NCI-H1092 treated with DMSO at 0.1 percent for 48 hours (cell line): ENCODE data around the gene TTLL11.

ENCODE experiments used
- DNase-seq: peaks from one replicate; lab custom pipeline; 2025; lab: John Stamatoyannopoulos, UW

TTLL11 gene

DNA sequence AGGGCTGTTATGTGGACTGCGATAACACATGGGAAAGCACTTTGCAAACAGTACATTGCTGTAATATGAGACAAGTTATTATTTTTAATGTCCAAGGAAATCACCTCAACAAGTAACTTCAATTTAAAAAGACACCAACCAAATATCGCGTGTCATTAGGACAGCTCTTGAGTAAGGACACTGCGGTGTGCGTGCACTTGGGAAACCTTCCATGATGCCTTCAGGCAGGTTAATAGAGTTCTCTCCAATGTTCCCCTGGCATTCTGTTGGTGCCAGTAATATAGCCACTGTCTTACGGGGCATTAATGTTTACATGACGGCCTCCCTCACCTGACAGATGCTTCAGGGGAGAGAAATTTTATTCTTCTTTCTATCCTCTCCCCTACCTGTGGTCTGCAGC lies 42.9 kb downstream of the TTLL11 start:
- DNase-seq = no peak

DNA sequence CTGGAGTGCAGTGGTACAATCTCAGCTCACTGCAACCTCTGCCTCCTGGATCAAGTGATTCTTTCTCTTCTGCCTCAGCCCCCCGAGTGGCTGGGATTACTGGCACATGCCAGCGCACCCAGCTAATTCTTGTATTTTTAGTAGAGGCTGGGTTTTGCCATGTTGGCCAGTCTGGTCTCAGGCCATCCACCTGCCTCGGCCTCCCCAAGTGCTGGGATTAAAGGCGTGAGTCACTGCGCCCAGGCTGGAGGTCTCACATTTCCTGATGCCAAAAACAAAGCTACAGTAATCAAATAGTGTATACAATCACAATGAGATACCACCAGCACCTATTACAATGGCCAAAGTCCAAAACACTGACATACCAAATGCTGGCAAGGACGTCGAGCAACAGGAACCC lies 51.1 kb downstream of the TTLL11 start:
- DNase-seq = no peak

DNA sequence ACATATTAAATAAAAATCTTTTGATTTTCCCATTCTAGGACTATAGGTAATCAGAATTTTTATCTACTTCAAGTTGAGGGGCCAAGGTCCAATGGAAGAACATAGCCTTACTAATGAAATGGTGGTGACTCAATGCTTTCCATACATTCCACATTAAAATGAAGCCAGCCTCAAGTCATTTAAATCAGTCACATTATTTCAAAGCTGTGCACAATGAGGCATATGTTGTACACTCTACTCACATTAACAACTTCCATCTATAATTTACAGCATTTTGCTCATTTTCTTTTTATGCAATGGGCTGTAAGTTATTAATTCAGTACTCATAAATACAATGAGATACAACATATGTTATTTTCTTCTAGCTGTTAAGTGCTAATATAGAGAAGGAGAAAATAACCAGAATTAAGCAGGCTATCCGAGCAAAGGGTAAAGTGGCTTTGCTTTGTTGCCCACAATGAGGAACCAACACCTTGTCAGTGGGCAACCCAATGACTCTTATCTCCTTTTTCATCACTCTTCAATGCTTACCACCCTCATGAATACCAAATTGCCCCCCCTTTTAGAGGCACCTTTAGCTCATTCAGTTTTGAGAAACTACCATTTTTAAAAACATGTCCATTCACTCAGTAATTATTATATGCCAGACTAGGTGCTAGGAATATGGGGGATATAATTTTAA lies 52.4 kb downstream of the TTLL11 start:
- DNase-seq = no peak

DNA sequence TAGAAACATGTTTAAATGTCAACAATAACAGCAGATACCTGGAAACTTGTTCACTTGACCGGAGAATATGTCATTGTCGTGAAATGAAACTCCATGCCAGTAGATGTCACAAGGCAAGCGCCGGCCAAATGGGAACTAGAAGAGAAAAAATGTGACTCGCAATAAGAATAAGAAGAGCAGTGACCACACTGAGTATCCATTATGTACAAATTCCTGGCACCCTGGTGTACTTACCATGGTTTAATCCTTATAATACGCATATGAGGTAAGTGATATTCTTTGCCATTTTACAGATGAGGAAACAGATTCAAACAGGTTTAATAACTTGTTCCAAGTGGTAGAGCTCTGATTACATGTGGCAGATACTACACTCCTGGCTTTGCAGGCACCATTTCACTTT lies 53.9 kb downstream of the TTLL11 start:
- no peak for DNase-seq

DNA sequence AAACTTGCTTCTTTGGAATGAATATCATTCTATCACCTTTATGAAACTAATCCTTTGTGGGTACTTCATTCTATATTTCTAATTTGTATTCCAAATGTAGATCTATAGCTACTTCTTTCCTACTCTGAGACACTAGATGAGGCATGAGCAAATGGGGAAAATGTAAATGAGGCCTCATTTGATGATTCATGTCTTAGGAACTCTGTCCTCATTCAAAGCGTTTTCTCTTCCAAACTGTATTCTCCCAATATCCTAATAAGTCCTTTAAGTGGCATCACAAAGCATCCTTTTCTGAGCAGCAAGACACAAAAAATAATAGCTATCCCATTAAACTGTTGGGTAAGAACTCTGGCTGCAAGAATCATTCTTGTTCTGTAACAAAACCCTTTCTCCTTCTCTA lies 56.1 kb downstream of the TTLL11 start:
- DNase-seq = no peak

DNA sequence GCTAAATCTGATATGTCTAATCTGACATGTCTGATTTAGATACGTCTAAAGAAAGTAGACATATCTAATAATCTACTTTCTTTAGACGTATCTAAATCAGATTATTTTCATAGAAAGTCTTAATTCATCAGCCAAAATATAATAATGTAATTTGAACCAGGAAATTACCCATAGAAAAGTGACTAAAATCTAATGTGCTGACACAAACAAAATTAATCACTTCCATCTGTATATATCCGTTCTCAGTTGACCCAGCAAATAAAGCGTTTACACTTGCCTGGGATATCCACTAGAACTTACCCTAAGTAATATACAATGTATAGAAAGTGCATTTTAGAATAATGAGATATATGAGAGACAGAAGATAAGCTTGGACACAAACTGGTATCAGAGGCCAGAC lies 56.7 kb downstream of the TTLL11 start:
- DNase-seq = no peak

DNA sequence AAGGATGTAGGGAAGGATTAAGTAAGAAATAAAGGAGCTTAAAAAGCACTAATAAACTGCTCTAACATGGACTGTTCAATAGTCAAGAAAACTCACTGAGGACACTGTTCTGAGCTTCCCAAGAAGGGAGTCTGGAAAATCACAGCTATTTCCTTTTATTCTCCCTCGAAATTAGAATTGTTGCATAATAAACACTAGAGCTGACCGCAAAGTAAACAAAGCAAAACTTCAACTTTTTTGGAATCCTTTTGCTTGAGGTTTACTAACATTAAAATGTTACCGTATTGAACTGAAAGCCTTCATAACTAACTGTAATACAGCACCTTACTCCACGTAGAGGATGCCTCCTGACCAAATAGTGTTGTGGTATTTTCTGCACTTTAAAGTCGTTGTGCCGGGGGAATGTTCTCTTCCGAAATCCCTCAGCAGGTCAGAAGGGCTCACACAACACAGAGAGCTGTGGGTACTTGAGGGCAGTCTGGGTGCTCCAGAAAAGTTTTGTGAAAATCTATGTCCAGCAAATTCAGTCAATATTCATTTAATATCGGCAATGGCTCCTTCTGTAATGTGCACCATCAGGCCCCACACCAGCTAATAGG lies 59.2 kb downstream of the TTLL11 start:
- DNase-seq = no peak

DNA sequence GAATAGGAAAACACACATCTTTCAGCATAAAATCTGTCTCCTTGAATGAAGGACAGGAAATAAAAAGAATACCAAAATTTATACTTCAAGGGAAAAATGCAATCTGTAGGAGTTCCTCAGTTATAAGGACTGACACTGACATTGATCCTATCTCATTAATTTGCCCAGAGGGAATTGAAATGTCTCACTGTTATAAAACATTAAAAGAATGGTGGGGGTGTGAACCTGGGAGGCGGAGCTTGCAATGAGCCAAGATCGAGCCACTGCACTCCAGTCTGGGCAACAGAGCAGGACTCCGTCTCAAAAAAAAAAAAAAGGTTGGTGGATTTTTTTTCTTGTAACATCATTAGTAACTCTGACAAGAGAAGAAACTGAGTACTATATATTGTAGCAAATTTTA lies 60.8 kb downstream of the TTLL11 start:
- DNase-seq = no peak

DNA sequence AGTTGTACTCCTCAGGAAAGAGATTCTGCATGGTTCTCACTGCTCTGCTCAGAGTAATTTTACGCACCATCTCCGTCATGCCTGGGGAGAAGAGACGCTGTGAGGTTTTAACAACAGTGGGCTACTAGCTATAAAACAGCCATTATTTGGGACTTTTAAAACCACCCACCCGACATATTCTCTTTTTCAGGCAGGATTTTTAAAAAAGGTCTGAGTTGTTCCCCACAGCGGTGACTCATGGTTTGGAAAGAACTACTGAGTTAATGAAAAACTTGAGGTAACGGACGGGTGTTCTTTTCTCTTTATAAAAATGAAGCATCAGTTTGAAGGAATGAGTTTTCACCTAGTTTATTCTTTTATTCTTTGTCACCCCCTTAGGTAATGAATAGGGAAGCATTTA lies 61.3 kb downstream of the TTLL11 start:
- DNase-seq = no peak

DNA sequence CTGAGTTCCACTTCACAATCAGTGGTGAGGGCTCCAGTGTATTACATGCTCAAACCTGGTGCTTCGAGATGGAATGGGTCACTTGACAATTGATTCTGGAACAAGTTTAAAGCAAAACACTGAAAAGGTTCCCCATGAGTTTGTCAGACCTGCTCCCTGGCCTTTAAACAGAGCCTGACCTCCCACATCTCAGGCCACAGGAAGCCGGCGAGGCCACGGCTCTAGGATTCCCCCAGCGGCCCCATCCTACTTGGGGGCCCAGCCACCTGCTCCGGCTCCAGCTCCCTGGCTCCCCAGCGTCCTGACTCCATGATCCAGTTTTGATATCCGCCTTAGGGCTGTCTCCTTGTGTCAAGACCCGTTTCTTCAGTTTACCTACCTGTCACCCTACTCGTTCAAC lies 62.0 kb downstream of the TTLL11 start:
- DNase-seq = no peak

DNA sequence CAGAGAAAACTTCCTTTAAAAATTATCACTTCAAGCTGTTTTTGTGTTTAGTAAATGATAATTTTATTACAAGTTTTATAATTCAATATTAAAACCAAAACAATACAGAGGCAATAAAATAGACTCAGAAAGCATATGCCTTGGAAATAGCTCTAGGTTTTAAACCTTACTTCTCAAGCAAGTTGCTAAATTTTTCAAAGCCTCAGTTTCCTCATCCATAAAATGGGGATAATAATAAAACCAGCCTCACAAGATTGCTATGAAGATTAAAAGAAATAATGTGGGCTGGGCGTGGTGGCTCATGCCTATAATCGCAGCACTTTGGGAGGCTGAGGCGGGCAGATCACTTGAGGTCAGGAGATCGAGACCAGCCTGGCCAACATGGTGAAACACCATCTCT lies 62.8 kb downstream of the TTLL11 start:
- no peak for DNase-seq

DNA sequence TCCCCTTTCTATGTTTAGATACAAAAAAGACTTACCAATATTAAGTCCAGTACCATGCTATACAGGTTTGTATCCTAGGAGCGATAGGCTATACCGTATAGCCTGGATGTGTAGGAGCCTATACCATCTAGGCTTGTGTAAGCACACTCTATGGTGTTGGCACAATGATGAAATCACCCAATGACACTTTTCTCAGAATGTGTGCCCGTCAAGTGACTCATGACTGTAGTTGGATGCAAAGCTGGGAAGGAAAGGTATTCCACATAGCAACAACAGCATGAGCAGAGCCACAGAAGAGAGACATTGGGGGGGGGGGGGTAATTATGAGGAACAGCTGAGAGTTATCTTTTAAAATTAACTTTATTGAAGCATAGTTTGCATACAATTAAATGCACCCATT lies 63.2 kb downstream of the TTLL11 start:
- DNase-seq = no peak

DNA sequence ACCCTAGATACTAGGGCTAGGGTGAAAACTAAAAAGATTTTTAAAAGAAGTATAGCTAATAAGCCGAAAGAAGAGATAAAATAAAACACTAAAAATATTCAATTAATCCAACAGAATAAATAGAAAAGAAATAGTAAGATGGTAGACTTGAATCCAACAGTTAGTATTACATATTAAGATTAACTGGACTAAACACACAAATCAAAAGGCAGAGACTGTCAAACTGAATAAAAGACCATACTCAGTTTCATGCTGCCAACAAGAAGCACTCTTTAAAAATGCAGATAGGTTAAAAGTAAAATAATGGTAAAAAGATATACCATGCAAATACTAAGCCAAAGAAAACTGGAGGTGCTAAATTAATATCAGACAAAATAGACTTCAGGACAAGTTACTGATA lies 65.0 kb downstream of the TTLL11 start:
- no peak for DNase-seq

DNA sequence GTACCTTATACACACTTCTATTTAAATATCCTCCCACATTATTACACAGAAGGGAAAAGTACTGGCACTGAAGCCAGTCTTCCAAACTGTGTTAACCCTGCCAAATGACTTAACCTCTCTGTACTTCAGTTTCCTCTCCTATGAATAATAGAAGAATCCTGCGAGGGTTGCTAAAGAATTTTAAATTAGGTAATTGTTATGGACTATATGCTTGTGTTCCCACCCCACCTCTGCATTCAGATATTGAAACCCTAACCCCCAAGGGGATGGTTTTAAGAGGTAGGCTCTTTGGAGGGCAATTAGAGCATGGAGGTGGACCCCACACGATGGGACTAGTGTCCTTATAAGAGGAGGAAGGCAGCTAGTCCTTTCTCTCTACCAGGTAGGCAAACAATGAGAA lies 72.7 kb downstream of the TTLL11 start:
- DNase-seq = no peak

DNA sequence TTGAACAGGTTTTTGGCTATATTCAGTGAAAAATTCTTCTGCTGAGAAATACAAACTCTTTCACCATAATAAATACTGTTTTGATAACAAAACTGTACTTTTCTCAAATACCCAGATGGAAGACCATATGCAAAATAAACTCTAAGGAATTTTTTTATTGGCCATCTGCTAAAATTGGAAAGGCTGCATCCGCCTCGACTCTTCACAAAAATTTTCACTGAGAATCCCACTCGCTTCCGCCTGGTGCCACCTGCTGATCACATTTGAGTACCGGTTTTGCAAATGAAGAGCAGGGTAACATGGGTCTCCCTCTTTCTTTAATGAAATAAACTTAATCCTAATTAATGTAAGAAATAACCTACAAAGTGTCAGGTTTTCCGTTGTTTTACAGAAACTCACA lies 76.4 kb downstream of the TTLL11 start:
- no peak for DNase-seq

DNA sequence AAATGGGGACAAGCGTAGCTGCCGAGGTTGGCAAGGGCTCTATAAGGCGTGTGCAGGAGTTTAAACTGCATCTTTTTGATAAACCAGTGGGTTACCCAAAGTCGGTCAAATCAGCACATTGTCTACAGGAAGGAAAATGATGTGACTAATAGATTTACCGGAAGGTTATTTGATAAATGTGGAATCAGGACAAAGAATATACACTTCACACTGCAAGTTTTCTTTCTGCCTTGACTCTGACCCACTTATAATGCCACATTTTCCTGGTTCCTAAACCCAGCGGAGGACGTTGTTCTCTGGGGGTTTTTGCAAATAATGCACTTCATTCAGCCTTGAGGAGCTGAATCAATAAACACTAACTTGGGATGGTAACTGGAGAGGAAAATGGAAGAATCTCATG lies 76.8 kb downstream of the TTLL11 start:
- DNase-seq = no peak

DNA sequence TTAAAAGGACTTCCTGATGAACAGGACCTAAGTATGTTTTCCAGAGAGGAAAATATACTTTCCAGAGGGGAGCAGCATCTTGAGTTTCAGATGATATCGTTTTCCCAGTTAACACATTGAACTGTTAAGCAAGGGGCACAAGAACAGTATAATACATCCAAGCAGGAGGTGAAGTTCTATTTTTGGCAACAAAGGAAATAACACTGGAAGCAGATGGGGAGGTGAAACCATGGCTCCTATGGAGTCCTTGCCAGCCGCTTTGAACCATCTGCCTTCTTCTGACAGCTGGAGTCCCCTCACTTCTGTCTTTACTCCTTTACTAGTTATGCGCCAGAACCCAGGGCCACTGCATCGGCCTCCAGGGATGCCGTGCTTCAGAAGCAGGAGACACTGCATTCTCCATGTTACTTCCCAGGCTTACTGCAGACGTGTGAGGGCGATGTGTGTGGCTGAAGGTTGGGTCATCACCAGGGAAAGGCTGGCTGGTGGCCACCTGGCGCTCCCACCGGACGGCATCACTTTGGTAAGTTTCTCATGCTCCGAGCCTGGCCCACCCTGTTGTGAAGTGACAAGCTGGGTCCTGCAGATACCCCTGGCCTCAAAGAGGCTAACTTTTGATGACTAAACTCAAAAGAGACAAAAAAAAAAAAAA lies 77.8 kb downstream of the TTLL11 start:
- DNase-seq = no peak

DNA sequence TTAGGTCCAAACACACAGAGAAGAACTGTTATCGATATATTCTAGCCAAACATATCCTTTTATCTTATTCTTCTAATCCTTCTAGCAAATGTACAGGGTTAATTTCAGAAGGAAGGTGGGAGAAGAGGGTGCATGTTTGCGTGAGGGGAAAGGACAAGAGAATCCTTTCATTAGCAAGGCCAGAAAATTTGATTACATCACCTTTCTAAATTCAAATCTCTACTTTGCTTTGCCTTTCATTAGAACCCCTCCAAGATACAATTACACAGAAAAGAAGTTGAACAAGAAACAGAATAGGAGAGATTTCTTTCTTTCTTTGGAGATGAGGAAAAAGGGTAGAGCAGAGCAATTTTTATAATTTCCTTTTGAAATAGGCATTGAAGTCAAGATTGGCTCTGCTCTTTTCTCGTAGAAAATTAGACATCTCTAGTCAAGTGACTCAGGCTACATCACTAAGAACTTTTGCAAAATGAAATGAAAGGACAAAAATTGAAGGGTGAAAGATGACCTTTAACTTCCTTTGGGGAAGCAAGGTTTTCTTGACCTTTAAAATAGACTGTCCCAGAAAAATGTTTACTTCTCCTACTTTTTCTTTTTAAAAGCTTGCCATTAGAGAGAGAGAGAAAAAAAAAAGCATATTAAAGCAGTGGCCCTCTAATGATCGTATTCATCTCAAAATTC lies 81.2 kb downstream of the TTLL11 start:
- no peak for DNase-seq

DNA sequence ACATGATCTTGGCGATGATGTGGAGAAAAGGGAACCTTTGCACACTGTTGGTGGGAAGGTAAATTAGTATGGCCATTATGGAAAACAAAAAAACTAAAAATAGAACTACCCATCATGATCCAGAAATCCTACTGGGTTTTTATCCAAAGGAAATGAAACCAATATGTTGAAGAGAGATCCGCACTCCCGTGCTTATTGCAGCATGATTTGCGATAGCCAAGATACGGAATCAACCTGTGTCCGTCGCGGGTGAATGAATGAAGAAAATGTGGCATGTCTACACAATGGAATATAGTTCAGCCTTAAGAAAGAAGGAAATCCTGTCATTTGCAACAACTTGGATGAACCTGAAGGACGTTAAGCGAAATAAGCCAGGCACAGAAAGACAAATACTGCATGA lies 84.5 kb downstream of the TTLL11 start:
- DNase-seq = no peak

DNA sequence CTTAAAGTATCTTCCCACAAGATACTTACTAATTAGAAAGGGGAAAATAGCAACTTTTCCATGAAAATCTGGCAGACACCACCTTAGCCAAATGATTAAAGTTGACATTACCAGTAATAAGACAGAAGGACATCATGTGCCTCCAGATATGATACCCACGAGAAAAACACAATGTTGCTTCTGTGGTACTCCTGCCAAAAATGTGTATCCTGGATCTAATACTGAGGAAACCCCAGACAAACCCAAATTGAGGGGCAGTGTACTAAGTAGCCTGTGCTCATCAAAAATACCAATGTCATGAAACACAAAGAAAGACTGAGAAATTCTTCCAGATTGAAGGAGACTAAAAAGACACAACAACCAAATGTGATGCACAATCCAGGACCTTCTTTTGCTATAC lies 85.3 kb downstream of the TTLL11 start:
- no peak for DNase-seq

DNA sequence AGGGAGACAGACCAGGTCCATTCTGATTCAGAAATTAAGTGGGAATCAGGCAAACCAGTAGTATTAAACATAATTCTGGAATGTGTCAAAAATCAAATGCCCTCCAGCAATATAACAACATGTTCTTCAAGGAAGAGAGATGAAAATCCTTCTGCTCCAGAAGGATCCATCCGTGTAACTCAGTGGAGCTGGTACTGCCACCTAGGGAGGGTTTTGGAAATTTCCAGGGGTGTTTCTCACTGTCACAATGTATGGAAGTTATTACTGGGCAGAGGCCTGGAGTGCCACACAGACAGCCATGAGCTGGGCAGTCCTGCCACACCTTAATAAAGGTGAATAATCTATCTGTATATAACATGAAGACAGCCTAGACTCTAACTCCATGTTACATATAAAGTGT lies 87.5 kb downstream of the TTLL11 start:
- peak; percentile 3 for DNase-seq

DNA sequence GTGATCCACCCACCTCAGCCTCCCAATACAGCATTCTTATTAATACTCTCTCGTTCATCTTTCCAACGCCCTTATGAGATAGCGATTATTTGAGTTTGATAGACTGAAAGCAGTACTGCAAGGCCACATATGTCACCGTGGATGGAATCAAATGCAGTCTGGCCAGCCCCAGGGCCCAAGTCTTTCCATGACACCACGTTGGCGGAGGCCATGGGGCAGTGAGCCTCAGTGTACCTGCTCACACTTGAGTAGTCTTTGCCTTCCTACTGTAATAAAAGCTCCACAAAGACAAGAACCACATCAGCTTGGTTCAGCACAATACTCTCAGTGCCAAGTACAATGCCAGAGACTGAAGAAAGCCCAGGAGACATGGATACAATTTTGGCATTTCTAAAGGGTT lies 88.5 kb downstream of the TTLL11 start:
- DNase-seq = no peak

DNA sequence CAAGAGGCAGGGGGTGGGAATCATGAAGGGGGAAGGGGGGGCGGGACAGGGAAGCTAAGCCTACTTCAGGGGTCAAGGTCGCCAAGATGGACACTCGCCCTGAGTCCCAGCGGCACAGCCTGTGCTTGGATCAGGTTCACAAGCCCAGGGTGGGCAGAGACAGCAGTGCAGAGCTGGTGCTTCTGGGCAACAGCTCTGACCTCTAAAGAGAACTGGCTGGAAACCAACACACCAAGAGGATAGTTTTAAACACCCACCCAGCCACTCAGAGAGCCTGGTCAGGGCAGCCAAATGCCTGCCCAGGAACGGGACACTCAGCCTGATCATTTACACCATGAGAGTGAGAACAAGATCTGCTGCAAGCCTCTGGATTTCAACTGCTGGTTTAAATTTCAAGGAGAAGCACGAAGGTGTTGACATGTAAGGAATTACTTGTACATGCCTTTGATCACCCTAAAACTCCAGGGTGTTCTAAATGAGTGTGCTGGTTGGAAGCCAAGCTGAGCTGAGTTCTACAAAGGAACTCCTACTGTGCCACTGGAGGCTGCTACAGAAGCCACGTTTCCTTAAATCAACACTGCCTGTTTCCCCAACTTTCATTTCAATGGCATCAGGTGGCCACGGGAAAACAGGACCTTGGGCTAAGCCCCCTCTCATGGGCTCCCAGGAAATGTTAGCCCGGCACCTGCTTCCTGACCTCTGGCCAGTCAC lies 91.5 kb downstream of the TTLL11 start:
- peak; percentile 8 for DNase-seq
